Endothelial cell (in vitro differentiated cells): ENCODE measurements around the gene CRYL1. TPM values are rescaled to one million over a fixed set of nuclear protein-coding genes. Genes with fewer than 3 reads are reported as not detected.

Source experiments
- DNase-seq: peaks from one replicate; pipeline ENCODE4 v3.0.0; 2021; ENCODE audit warnings: low spot score
- H3K27ac Mint-ChIP-seq: one replicate; pipeline ENCODE4 v1.8.0; 2021; ENCODE audit warnings: mixed read lengths, inconsistent platforms; ENCODE audit not compliant: unreplicated experiment
- H3K27me3 Mint-ChIP-seq: one replicate; pipeline ENCODE4 v1.8.0; 2021; ENCODE audit warnings: mild to moderate bottlenecking, moderate library complexity, mixed read lengths, inconsistent platforms; ENCODE audit not compliant: unreplicated experiment
- H3K36me3 Mint-ChIP-seq: one replicate; pipeline ENCODE4 v1.8.0; 2021; ENCODE audit warnings: mild to moderate bottlenecking, low read depth, mixed read lengths, inconsistent platforms; ENCODE audit not compliant: unreplicated experiment
- H3K4me1 Mint-ChIP-seq: one replicate; pipeline ENCODE4 v1.8.0; 2021; ENCODE audit warnings: mild to moderate bottlenecking, mixed read lengths, inconsistent platforms; ENCODE audit not compliant: unreplicated experiment
- H3K4me3 Mint-ChIP-seq: one replicate; pipeline ENCODE4 v1.8.0; 2021; ENCODE audit warnings: mild to moderate bottlenecking, mixed read lengths, inconsistent platforms; ENCODE audit not compliant: unreplicated experiment
- H3K9me3 Mint-ChIP-seq: one replicate; pipeline ENCODE4 v1.8.0; 2021; ENCODE audit warnings: mixed read lengths, inconsistent platforms; ENCODE audit not compliant: unreplicated experiment
- total RNA-seq: library from RNA; stranded (reverse); fragmentation: NEBNext Ultra II Directional; extraction: Animal tissue kit (Norgen Biotek cat#: 25700); gene quantifications from one replicate; pipeline ENCODE4 v1.2.1, GENCODE V29; 2021; ENCODE audit not compliant: unreplicated experiment
- TF ChIP-seq, protein P1 (sequence below): fragments of 200-600 bp; sonication (generic); IDR thresholded peaks from one replicate; pipeline ENCODE4 v1.5.0; 2021; ENCODE audit warnings: antibody characterized with exemption; ENCODE audit not compliant: unreplicated experiment

CRYL1 gene
- total RNA-seq, 1 donor from 2014 or later, result 4.8 TPM

DNA sequence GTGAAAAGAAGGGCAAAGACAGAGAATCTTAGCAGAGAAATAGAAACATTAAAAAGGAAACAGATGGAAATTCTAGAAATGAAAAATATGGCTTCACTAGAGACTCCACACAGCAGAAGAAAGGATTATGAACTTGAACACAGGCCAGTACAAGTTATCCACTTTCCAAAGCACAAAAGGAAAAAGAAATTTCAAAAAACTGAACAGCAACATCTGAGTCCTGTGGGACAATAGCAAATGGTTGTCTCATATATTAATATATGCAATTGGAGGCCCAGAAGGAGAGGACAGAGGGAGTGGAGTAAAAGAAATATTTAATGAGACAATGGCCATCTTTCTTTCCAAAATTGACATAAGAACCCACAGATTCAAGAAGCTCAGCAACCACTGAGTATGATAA lies 151.8 kb downstream of the CRYL1 start:
- H3K27ac Mint-ChIP-seq, result no peak overlapping the region
- peaks cover 10% of the 10 kb centered on the region for H3K4me1 Mint-ChIP-seq
- TF ChIP-seq, protein P1, sequence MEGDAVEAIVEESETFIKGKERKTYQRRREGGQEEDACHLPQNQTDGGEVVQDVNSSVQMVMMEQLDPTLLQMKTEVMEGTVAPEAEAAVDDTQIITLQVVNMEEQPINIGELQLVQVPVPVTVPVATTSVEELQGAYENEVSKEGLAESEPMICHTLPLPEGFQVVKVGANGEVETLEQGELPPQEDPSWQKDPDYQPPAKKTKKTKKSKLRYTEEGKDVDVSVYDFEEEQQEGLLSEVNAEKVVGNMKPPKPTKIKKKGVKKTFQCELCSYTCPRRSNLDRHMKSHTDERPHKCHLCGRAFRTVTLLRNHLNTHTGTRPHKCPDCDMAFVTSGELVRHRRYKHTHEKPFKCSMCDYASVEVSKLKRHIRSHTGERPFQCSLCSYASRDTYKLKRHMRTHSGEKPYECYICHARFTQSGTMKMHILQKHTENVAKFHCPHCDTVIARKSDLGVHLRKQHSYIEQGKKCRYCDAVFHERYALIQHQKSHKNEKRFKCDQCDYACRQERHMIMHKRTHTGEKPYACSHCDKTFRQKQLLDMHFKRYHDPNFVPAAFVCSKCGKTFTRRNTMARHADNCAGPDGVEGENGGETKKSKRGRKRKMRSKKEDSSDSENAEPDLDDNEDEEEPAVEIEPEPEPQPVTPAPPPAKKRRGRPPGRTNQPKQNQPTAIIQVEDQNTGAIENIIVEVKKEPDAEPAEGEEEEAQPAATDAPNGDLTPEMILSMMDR, result no peak
- no peaks in the 10 kb centered on the region for H3K36me3 Mint-ChIP-seq
- no peak overlapping the region for H3K4me3 Mint-ChIP-seq
- peaks cover 5% of the 10 kb centered on the region for H3K27me3 Mint-ChIP-seq
- no peak for DNase-seq
- H3K9me3 Mint-ChIP-seq, result no peaks in the 10 kb centered on the region

DNA sequence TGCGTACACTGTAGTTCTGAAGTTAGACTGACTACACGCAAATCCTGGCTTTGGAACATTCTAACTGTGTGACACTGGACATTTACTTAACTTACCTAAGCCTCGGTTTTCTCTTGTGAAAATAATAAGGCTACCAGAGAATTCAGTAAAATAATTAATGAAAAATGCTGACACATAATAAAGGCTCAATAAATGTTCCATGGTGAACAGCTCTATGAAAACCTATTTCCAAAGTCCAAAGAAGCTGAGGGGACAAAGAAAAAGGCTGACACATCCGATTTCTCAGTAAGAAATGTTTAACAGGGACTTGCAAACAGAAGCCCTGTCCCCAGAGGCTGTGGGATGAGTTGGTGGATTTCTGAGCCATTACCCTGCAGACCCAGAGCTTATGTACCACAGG lies 153.8 kb downstream of the CRYL1 start:
- Mint-ChIP-seq H3K9me3 (no peaks in the 10 kb centered on the region), H3K36me3 (no peaks in the 10 kb centered on the region), H3K27ac (no peak overlapping the region), H3K4me1 (peaks cover 10% of the 10 kb centered on the region), H3K27me3 (peaks cover 3% of the 10 kb centered on the region), H3K4me3 (no peak overlapping the region)
- TF ChIP-seq, protein P1, result no peak
- no peak for DNase-seq

DNA sequence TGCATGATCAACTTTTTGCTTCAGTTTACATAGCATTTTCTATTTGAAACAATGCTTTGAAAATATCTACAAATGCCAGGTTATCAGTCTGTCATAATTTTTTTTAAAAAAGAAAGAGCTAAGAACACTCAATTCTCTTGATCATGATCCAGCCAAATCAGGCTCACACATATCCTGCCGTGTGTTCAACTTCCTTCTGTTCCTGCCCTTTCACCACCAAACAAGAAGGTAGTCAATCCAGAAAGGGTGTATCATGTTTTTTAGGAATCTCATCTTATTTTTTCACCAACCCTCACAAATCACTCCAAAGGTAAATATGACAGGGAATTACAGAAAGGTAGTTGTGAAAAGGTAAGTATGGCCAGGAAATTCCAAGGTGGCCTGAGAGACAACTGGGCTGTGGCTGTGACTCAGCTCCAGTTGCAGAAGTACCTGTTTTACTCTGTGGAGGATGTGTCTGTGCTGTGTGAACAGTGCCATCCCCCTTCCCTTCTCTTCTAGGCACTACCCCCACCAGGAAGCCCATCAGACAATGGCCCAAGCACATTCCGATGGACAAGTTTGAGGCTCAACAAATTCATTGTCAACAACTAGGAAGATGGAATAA lies 154.7 kb downstream of the CRYL1 start:
- no peak for DNase-seq
- Mint-ChIP-seq H3K27me3 (peaks cover 3% of the 10 kb centered on the region), H3K4me1 (peaks cover 10% of the 10 kb centered on the region), H3K36me3 (no peaks in the 10 kb centered on the region), H3K9me3 (no peaks in the 10 kb centered on the region), H3K4me3 (no peak overlapping the region), H3K27ac (peak overlapping the region; percentile 34)
- TF ChIP-seq, protein P1, result no peak

DNA sequence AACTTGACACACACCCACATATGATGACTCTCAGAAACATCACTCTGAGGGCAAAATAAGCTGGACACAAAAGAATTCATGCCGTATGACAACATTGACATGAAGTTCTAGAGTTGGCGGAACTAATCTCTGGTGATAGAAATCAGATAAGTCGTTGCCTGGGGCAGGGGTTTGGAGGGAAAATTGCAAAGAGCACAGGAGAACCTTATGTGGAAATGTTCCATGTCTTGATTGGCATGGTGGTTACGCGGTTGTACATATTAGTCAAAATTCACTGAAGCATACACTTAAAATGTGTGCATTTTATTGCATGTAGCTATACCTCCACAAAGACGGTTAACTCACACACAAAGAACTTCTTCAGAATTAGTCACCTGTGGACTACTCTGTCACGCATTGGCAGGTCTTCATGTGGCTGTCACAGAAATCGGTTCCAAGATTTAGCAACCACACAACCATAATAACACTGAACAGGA lies 155.7 kb downstream of the CRYL1 start:
- Mint-ChIP-seq H3K27me3 (peaks cover 3% of the 10 kb centered on the region), H3K4me1 (peaks cover 10% of the 10 kb centered on the region), H3K36me3 (no peaks in the 10 kb centered on the region), H3K27ac (no peak overlapping the region), H3K9me3 (no peaks in the 10 kb centered on the region), H3K4me3 (no peak overlapping the region)
- TF ChIP-seq, protein P1, result no peak
- no peak for DNase-seq

DNA sequence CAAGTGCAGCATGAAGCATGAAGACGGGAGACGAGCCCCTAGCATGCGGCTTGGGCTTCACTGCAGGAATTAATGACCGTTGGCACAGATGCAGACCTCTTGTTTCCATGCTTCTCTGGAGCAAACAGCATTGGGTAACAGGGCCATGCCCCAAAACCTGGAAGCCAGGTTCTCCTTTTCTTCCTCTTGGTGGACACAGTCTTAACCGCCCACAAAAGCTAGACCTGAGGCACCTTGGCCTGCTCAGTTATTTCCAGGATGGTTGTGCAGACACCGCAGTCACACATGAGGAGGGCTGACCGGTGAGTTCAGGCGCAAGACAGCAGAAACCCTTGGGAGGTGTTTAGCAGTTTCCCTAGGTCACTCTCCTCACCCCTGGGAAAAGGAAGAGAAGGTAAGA lies 159.6 kb downstream of the CRYL1 start:
- Mint-ChIP-seq H3K9me3 (no peaks in the 10 kb centered on the region), H3K36me3 (no peaks in the 10 kb centered on the region), H3K27me3 (peaks cover 6% of the 10 kb centered on the region), H3K27ac (no peak overlapping the region), H3K4me1 (peaks cover 22% of the 10 kb centered on the region), H3K4me3 (no peak overlapping the region)
- DNase-seq, result no peak
- TF ChIP-seq, protein P1, result no peak
